Activated B cell treated with CpG ODN at 0.5 μM for 24 hours (primary cell): ENCODE results near the gene NEK4. TPM values are rescaled to one million over a fixed set of nuclear protein-coding genes. Genes with fewer than 3 reads are reported as not detected.

Source experiments
- ATAC-seq: fragments of 200-7000 bp; cut with Tn5 transposase; one replicate; pipeline ENCODE4 v1.10.0; 2021; ENCODE audit warnings: low read depth, mild to moderate bottlenecking, moderate library complexity
- CTCF ChIA-PET: fragments of 350-600 bp; sonication (Branson Sonifier 250); formaldehyde crosslinking; loops from one replicate; lab custom pipeline; 2021; ENCODE audit warnings: antibody characterized with exemption; lab: Charles Lee
- POLR2A ChIA-PET: fragments of 350-600 bp; sonication (Branson Sonifier 250); formaldehyde crosslinking; loops from one replicate; lab custom pipeline; 2021; ENCODE audit warnings: antibody characterized with exemption; lab: Charles Lee
- DNase-seq: peaks from one replicate; pipeline ENCODE4 v3.0.0; 2022
- H3K27ac Mint-ChIP-seq: one replicate; pipeline ENCODE4 v1.8.0; 2020; ENCODE audit warnings: mixed read lengths
- H3K27me3 Mint-ChIP-seq: one replicate; pipeline ENCODE4 v1.8.0; 2021; ENCODE audit warnings: mixed read lengths
- H3K36me3 Mint-ChIP-seq: one replicate; pipeline ENCODE4 v1.8.0; 2021; ENCODE audit warnings: low read depth, mixed read lengths
- H3K4me1 Mint-ChIP-seq: one replicate; pipeline ENCODE4 v1.8.0; 2021; ENCODE audit warnings: mixed read lengths
- H3K4me3 Mint-ChIP-seq: one replicate; pipeline ENCODE4 v1.8.0; 2020; ENCODE audit warnings: mild to moderate bottlenecking, mixed read lengths
- H3K9me3 Mint-ChIP-seq: one replicate; pipeline ENCODE4 v1.8.0; 2020; ENCODE audit warnings: mixed read lengths
- CTCF ChIP-seq: fragments of 200-600 bp; IDR thresholded peaks from one replicate; pipeline ENCODE4 v1.8.0; 2022; ENCODE audit warnings: antibody characterized with exemption, mild to moderate bottlenecking
- intact Hi-C: fragments of 100-400 bp; cut with micrococcal nuclease; formaldehyde crosslinking; loops from one replicate; pipeline ENCODE4 v1.15.1; 2024
- total RNA-seq: library from RNA; stranded (reverse); gene quantifications from 2 replicates; pipeline ENCODE4 v1.2.3, GENCODE V29; 2022

Gene NEK4
- total RNA-seq, 1 donor from 2014 or later, result 24.5 TPM

- H3K27ac Mint-ChIP-seq, result peak overlapping the region; percentile 32
- peaks cover 11% of the 10 kb centered on the region for H3K4me1 Mint-ChIP-seq
- DNase-seq, result no peak
- POLR2A ChIA-PET, result no interaction called here
- no peaks in the 10 kb centered on the region for H3K9me3 Mint-ChIP-seq
- H3K36me3 Mint-ChIP-seq, result peaks cover 62% of the 10 kb centered on the region
- no peak for TF ChIP-seq CTCF
- H3K4me3 Mint-ChIP-seq, result no peak overlapping the region
- H3K27me3 Mint-ChIP-seq, result no peaks in the 10 kb centered on the region
- intact Hi-C loops, result no loop called here
- ATAC-seq, result no peak
- CTCF ChIA-PET, result no interaction called here
Measured at GRCh38 chr3:52697632-52697965, 73.1 kb downstream of the NEK4 start.

- DNase-seq, result no peak
- ATAC-seq, result no peak
- H3K27me3 Mint-ChIP-seq, result no peaks in the 10 kb centered on the region
- TF ChIP-seq CTCF, result no peak
- ChIA-PET CTCF (no interaction called here), POLR2A (interaction anchor here (1.4 to 1.6 kb wide), 2 partner anchors 8 to 10 kb away, joined by 3 to 5 read pairs; partner anchors contain the start of genes GLT8D1 and SPCS1)
- no peak overlapping the region for H3K4me3 Mint-ChIP-seq
- intact Hi-C loops, result no loop called here
- H3K9me3 Mint-ChIP-seq, result no peaks in the 10 kb centered on the region
- peak overlapping the region; percentile 32 for H3K27ac Mint-ChIP-seq
- H3K4me1 Mint-ChIP-seq, result peaks cover 11% of the 10 kb centered on the region
- H3K36me3 Mint-ChIP-seq, result peaks cover 67% of the 10 kb centered on the region
Measured at GRCh38 chr3:52696830-52697631, 73.7 kb downstream of the NEK4 start.

GRCh38 chr3:52695798-52696671 lies 74.7 kb downstream of the NEK4 start:
- CTCF ChIA-PET, result no interaction called here
- ATAC-seq (no peak), DNase-seq (no peak)
- H3K9me3 Mint-ChIP-seq, result no peaks in the 10 kb centered on the region
- POLR2A ChIA-PET, result interaction anchor here (1.4 to 1.6 kb wide), 2 partner anchors 9 kb away, joined by 3 to 5 read pairs; partner anchors contain the start of genes GLT8D1 and SPCS1
- no peak for TF ChIP-seq CTCF
- no peaks in the 10 kb centered on the region for H3K27me3 Mint-ChIP-seq
- H3K27ac Mint-ChIP-seq, result no peak overlapping the region
- peaks cover 76% of the 10 kb centered on the region for H3K36me3 Mint-ChIP-seq
- H3K4me1 Mint-ChIP-seq, result peaks cover 11% of the 10 kb centered on the region
- H3K4me3 Mint-ChIP-seq, result no peak overlapping the region
- intact Hi-C loops, result no loop called here

- Mint-ChIP-seq H3K27me3 (no peaks in the 10 kb centered on the region), H3K27ac (no peak overlapping the region), H3K4me3 (no peak overlapping the region), H3K36me3 (peaks cover 87% of the 10 kb centered on the region), H3K9me3 (no peaks in the 10 kb centered on the region), H3K4me1 (peaks cover 11% of the 10 kb centered on the region)
- ATAC-seq (no peak), DNase-seq (no peak)
- ChIA-PET POLR2A (no interaction called here), CTCF (no interaction called here)
- TF ChIP-seq CTCF, result no peak
- intact Hi-C loops, result loop anchor here (1.0 kb wide), 1 partner anchor 8 kb away; the partner anchor contains the start of gene GNL3
Measured at GRCh38 chr3:52694528-52695189, 76.1 kb downstream of the NEK4 start.
